DMS114 treated with DMSO at 0.1 percent for 48 hours (cell line): Measurements from ENCODE around the gene GRK2.

Experiments used
- DNase-seq: peaks from one replicate; lab custom pipeline; 2025; ENCODE audit not compliant: unreplicated experiment; lab: John Stamatoyannopoulos, UW

Gene GRK2

GRCh38 chr11:67293090-67293489 lies 26.8 kb downstream of the GRK2 start:
- DNase-seq, result no peak

GRCh38 chr11:67295846-67296245 lies 29.6 kb downstream of the GRK2 start:
- DNase-seq, result no peak

GRCh38 chr11:67298786-67299185 lies 32.5 kb downstream of the GRK2 start:
- DNase-seq, result no peak

GRCh38 chr11:67299471-67300191 lies 33.4 kb downstream of the GRK2 start:
- DNase-seq, result no peak

GRCh38 chr11:67300256-67300755 lies 34.0 kb downstream of the GRK2 start:
- DNase-seq, result no peak

GRCh38 chr11:67300756-67301312 lies 34.6 kb downstream of the GRK2 start:
- DNase-seq, result no peak

- no peak for DNase-seq
Measured at GRCh38 chr11:67301313-67301921, 35.1 kb downstream of the GRK2 start.

GRCh38 chr11:67301951-67302516 lies 35.8 kb downstream of the GRK2 start:
- DNase-seq, result no peak

- DNase-seq, result no peak
Measured at GRCh38 chr11:67302571-67303131, 36.4 kb downstream of the GRK2 start.

GRCh38 chr11:67303132-67303834 lies 37.0 kb downstream of the GRK2 start, which contains the start of gene SSH3:
SSH3 (plus strand) TSS chr11:67303530; CDS start chr11:67303626, 96 bp downstream.
- DNase-seq, result no peak

- DNase-seq, result no peak
Measured at GRCh38 chr11:67303835-67304411, 37.6 kb downstream of the GRK2 start.

- no peak for DNase-seq
Measured at GRCh38 chr11:67304511-67305113, 38.3 kb downstream of the GRK2 start.

GRCh38 chr11:67306769-67307544 lies 40.7 kb downstream of the GRK2 start:
- no peak for DNase-seq

- no peak for DNase-seq
Measured at GRCh38 chr11:67307545-67308001, 41.3 kb downstream of the GRK2 start.

GRCh38 chr11:67308031-67308866 lies 42.0 kb downstream of the GRK2 start:
- no peak for DNase-seq

GRCh38 chr11:67309166-67309565 lies 42.9 kb downstream of the GRK2 start:
- no peak for DNase-seq

GRCh38 chr11:67309661-67310061 lies 43.4 kb downstream of the GRK2 start:
- no peak for DNase-seq
